ENCODE measurements around the gene SNRPE. TPM values are rescaled to one million over a fixed set of nuclear protein-coding genes. Genes with fewer than 3 reads are reported as not detected.
"Not testable (repeated sequence)": the region's sequence is repeated elsewhere in the genome, so short reads cannot be mapped to it uniquely, and the experiment has no call there.

Gene SNRPE
- total and polyA plus RNA-seq, 8 donors = 8.7 to 470 (median 111) TPM; not detected in 1

GRCh38 chr1:203823306-203823705, 38.1 kb upstream of the SNRPE start:
- WGBS, 5 donors = 68 to 81% (median 73%) methylated on average over 1 of the region's 1 CpG
- Histone ChIP-seq H3K9me3 (no peaks in the 10 kb centered on the region), H3K27ac (no peak overlapping the region), H3K36me3 (peaks cover 43 to 91% (median 83%) of the 10 kb centered on the region in 4 donors), H3K27me3 (no peaks in the 10 kb centered on the region), H3K4me1 (peaks cover 0 to 27% (median 12%) of the 10 kb centered on the region in 4 donors), H3K4me3 (no peak overlapping the region)
- intact Hi-C loops (cut with DNase I; ENCODE audit: low total_unique reads) = no loop called here
- no peak for TF ChIP-seq POLR2AphosphoS5 (IDR thresholded peaks at IDR 0.05)
- no peak for TF ChIP-seq POLR2A (IDR thresholded peaks at IDR 0.05)
- TF ChIP-seq, protein P1, sequence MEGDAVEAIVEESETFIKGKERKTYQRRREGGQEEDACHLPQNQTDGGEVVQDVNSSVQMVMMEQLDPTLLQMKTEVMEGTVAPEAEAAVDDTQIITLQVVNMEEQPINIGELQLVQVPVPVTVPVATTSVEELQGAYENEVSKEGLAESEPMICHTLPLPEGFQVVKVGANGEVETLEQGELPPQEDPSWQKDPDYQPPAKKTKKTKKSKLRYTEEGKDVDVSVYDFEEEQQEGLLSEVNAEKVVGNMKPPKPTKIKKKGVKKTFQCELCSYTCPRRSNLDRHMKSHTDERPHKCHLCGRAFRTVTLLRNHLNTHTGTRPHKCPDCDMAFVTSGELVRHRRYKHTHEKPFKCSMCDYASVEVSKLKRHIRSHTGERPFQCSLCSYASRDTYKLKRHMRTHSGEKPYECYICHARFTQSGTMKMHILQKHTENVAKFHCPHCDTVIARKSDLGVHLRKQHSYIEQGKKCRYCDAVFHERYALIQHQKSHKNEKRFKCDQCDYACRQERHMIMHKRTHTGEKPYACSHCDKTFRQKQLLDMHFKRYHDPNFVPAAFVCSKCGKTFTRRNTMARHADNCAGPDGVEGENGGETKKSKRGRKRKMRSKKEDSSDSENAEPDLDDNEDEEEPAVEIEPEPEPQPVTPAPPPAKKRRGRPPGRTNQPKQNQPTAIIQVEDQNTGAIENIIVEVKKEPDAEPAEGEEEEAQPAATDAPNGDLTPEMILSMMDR (IDR thresholded peaks at IDR 0.05) = no peak
- TF ChIP-seq EP300 (IDR thresholded peaks at IDR 0.05) = no peak
- no peak for DNase-seq

GRCh38 chr1:203826175-203826574, 35.2 kb upstream of the SNRPE start:
- intact Hi-C loops (cut with DNase I; ENCODE audit: low total_unique reads) = no loop called here
- Histone ChIP-seq H3K4me1 (peaks cover 0 to 27% (median 14%) of the 10 kb centered on the region in 4 donors), H3K36me3 (peaks cover 45 to 91% (median 83%) of the 10 kb centered on the region in 4 donors), H3K27me3 (no peaks in the 10 kb centered on the region), H3K27ac (no peak overlapping the region), H3K4me3 (no peak overlapping the region), H3K9me3 (no peaks in the 10 kb centered on the region)
- no peak for DNase-seq
- TF ChIP-seq POLR2AphosphoS5 (IDR thresholded peaks at IDR 0.05) = no peak
- no peak for TF ChIP-seq EP300 (IDR thresholded peaks at IDR 0.05)
- TF ChIP-seq, protein P1 (IDR thresholded peaks at IDR 0.05) = no peak
- no peak for TF ChIP-seq POLR2A (IDR thresholded peaks at IDR 0.05)
- 74 to 90% (median 79%) methylated on average over 2 of the region's 2 CpGs for WGBS, 5 donors

DNA sequence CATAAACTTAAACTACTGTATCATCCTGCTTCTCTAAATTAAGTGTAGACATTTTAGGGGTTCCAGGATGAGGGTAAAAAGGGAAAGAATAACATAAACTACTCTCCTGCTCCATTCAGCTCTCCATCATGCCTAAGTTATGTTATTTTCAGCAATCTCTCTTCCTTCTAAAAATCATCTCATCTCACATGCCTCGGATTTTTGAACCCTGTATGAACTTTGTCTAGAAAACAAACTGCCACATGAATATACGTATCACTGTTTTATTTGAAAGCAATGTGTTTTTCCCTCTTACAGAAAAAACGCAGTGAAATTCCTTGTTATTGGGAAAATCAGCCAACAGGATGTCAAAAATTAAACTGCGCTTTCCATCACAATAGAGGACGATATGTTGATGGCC, 33.4 kb upstream of the SNRPE start:
- H3K9me3 ChIP-seq = no peaks in the 10 kb centered on the region
- H3K4me3 ChIP-seq = no peak overlapping the region
- H3K27me3 ChIP-seq = no peaks in the 10 kb centered on the region
- WGBS, 5 donors = 88 to 94% (median 89%) methylated on average over 5 of the region's 5 CpGs
- no peak for TF ChIP-seq EP300 (IDR thresholded peaks at IDR 0.05)
- no peak for TF ChIP-seq POLR2AphosphoS5 (IDR thresholded peaks at IDR 0.05)
- TF ChIP-seq POLR2A (IDR thresholded peaks at IDR 0.05) = no peak
- H3K36me3 ChIP-seq = peaks cover 53 to 91% (median 83%) of the 10 kb centered on the region in 4 donors
- no peak overlapping the region for H3K27ac ChIP-seq
- intact Hi-C loops (cut with DNase I; ENCODE audit: low total_unique reads) = no loop called here
- no peak for DNase-seq
- H3K4me1 ChIP-seq = peaks cover 0 to 21% (median 8%) of the 10 kb centered on the region in 4 donors

- no peaks in the 10 kb centered on the region for H3K9me3 ChIP-seq
- TF ChIP-seq POLR2A (IDR thresholded peaks at IDR 0.05) (no peak), EP300 (IDR thresholded peaks at IDR 0.05) (no peak), POLR2AphosphoS5 (IDR thresholded peaks at IDR 0.05) (no peak)
- TF ChIP-seq, protein P1 (IDR thresholded peaks at IDR 0.05) = no peak
- peaks cover 56 to 91% (median 83%) of the 10 kb centered on the region in 4 donors for H3K36me3 ChIP-seq
- DNase-seq = no peak
- intact Hi-C loops (cut with DNase I; ENCODE audit: low total_unique reads) = no loop called here
- peak overlapping the region in 2 of 5 donors; percentile 23 to 40 for H3K27ac ChIP-seq
- H3K27me3 ChIP-seq = no peaks in the 10 kb centered on the region
- H3K4me1 ChIP-seq = peaks cover 0 to 16% (median 7%) of the 10 kb centered on the region in 4 donors
- 20 to 37% (median 28%) methylated on average over 1 of the region's 1 CpG for WGBS, 5 donors
- H3K4me3 ChIP-seq = no peak overlapping the region
Observed at GRCh38 chr1:203828503-203828902, 32.9 kb upstream of the SNRPE start.

DNA sequence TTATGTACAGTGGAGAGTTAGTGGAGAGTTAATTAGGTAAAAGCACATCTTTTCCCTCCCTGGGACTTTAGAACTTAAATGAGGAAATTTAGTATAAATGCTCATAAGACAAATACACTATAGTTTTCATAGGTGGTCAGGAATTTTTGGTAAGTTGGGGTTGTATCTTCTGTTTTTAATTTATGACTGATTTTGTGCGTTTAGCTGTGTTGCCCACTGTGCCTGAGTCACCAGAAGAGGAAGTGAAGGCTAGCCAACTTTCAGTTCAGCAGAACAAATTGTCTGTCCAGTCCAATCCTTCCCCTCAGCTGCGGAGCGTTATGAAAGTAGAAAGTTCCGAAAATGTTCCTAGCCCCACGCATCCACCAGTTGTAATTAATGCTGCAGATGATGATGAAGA, 32.2 kb upstream of the SNRPE start:
- H3K27me3 ChIP-seq; DNase-seq; H3K9me3 ChIP-seq; intact Hi-C loops (cut with DNase I; ENCODE audit: low total_unique reads); H3K4me3 ChIP-seq: not testable (repeated sequence)
- H3K4me1 ChIP-seq = peaks cover 0 to 14% (median 5%) of the 10 kb centered on the region in 4 donors
- 73 to 88% (median 81%) methylated on average over 5 of the region's 5 CpGs for WGBS, 5 donors
- H3K27ac ChIP-seq = peak overlapping the region in 2 of 5 donors; percentile 23 to 40
- peaks cover 63 to 91% (median 84%) of the 10 kb centered on the region in 4 donors for H3K36me3 ChIP-seq

All from stomach (tissue), 9 donors.